CD4-positive, CD25-positive, alpha-beta regulatory T cell (primary cell): Measurements from ENCODE around the gene ZNF134. TPM values are rescaled to one million over a fixed set of nuclear protein-coding genes. Genes with fewer than 3 reads are reported as not detected.

ENCODE experiments used
- ATAC-seq, 2 donors: fragments of 150-1000 bp; cut with Tn5 transposase; one replicate each; pipeline ENCODE4 v1.10.0; 2021; ENCODE audit warnings: low read depth in 2 of 2, moderate number of reproducible peaks in 2 of 2, moderate library complexity in 1 of 2
- DNase-seq, 3 donors: peaks; one replicate each; pipeline versions ENCODE4 v3.0.0 to v3.0.0-alpha.2; 2012 to 2022; ENCODE audit warnings: mixed read lengths in 1 of 3
- H3K27ac ChIP-seq: one replicate; pipeline ENCODE4 v1.7.0; 2013; ENCODE audit warnings: mild to moderate bottlenecking, low read length; ENCODE audit not compliant: insufficient read depth, poor library complexity, severe bottlenecking
- H3K27me3 ChIP-seq: one replicate; pipeline ENCODE4 v1.7.0; 2013; ENCODE audit warnings: low read length; ENCODE audit not compliant: control insufficient read depth, insufficient read depth
- H3K36me3 ChIP-seq: one replicate; pipeline ENCODE4 v1.7.0; 2013; ENCODE audit warnings: mild to moderate bottlenecking, low read length, moderate library complexity; ENCODE audit not compliant: control insufficient read depth, insufficient read depth
- H3K4me1 ChIP-seq: 2 replicates; pipeline ENCODE4 v1.7.0; 2013; ENCODE audit warnings: mild to moderate bottlenecking, low read length; ENCODE audit not compliant: insufficient read depth, control insufficient read depth, poor library complexity, severe bottlenecking
- H3K4me3 ChIP-seq: one replicate; pipeline ENCODE4 v1.7.0; 2013; ENCODE audit warnings: low read depth, mild to moderate bottlenecking, low read length, moderate library complexity
- H3K9me3 ChIP-seq, 2 experiments: 1 replicate in 1 of 2; 2 replicates in 1 of 2; pipeline ENCODE4 v1.7.0; 2013; ENCODE audit warnings: low read length in 2 of 2, mild to moderate bottlenecking in 1 of 2, moderate library complexity in 1 of 2; ENCODE audit not compliant: control insufficient read depth in 2 of 2
- H3K27ac Mint-ChIP-seq, 3 donors: one replicate each; pipeline ENCODE4 v1.8.0; 2020 to 2022; ENCODE audit warnings: mild to moderate bottlenecking in 3 of 3, mixed read lengths in 3 of 3, moderate library complexity in 2 of 3
- H3K27me3 Mint-ChIP-seq: one replicate; pipeline ENCODE4 v1.8.0; 2022; ENCODE audit warnings: mild to moderate bottlenecking, mixed read lengths
- H3K36me3 Mint-ChIP-seq: one replicate; pipeline ENCODE4 v1.8.0; 2020; ENCODE audit warnings: mixed read lengths
- H3K4me1 Mint-ChIP-seq, 4 donors: one replicate each; pipeline ENCODE4 v1.8.0; 2020 to 2022; ENCODE audit warnings: mixed read lengths in 4 of 4, mild to moderate bottlenecking in 1 of 4
- H3K4me3 Mint-ChIP-seq, 4 donors: one replicate each; pipeline ENCODE4 v1.8.0; 2020 to 2022; ENCODE audit warnings: mild to moderate bottlenecking in 4 of 4, mixed read lengths in 4 of 4, moderate library complexity in 3 of 4
- H3K9me3 Mint-ChIP-seq, 7 donors: one replicate each; pipeline ENCODE4 v1.8.0; 2020 to 2022; ENCODE audit warnings: mixed read lengths in 7 of 7, mild to moderate bottlenecking in 3 of 7, moderate library complexity in 2 of 7
- polyA plus RNA-seq, 4 donors: library from polyadenylated mRNA; unstranded; fragments of 300-500 nt; fragmentation: Illumina TruSeq; gene quantifications; one replicate each; pipeline ENCODE4 v1.2.3, GENCODE V29; 2021
- total RNA-seq: library from RNA; stranded (reverse); gene quantifications from one replicate; pipeline ENCODE4 v1.2.3, GENCODE V29; 2022

ZNF134 gene
- total and polyA plus RNA-seq, 5 donors from 2014 or later: 9.8 to 17.4 (median 12.9) TPM

- peaks cover 64 to 76% of the 10 kb centered on the region in 2 experiments for H3K9me3 ChIP-seq
- Mint-ChIP-seq H3K27me3 (no peaks in the 10 kb centered on the region), H3K9me3 (peaks cover 0 to 69% (median 49%) of the 10 kb centered on the region in 7 donors), H3K27ac (peak overlapping the region; percentile 83 to 89 (median 88)), H3K4me1 (peaks cover 5 to 39% (median 6%) of the 10 kb centered on the region in 4 donors), H3K36me3 (peaks cover 57% of the 10 kb centered on the region), H3K4me3 (peak overlapping the region; percentile 77 to 95 (median 91))
- peaks cover 50% of the 10 kb centered on the region for H3K36me3 ChIP-seq
- no peak overlapping the region for H3K27ac ChIP-seq
- H3K4me3 ChIP-seq: peak overlapping the region; percentile 82
- no peak for DNase-seq
- no peaks in the 10 kb centered on the region for H3K27me3 ChIP-seq
- no peak for ATAC-seq
- H3K4me1 ChIP-seq: peaks cover 14% of the 10 kb centered on the region
These were observed 1.3 kb downstream of the ZNF134 start for GRCh38 chr19:57615346-57615745.

GRCh38 chr19:57620673-57621348 lies 6.8 kb downstream of the ZNF134 start:
- Mint-ChIP-seq H3K36me3 (peaks cover 69% of the 10 kb centered on the region), H3K4me1 (peaks cover 0 to 18% (median under 1%) of the 10 kb centered on the region in 4 donors), H3K4me3 (peak overlapping the region in 1 of 4 donors; percentile 25), H3K27ac (no peak overlapping the region), H3K9me3 (peaks cover 0 to 92% (median 51%) of the 10 kb centered on the region in 7 donors), H3K27me3 (no peaks in the 10 kb centered on the region)
- Histone ChIP-seq H3K4me3 (peak overlapping the region; percentile 21), H3K9me3 (peaks cover 90 to 100% of the 10 kb centered on the region in 2 experiments), H3K27ac (no peak overlapping the region), H3K36me3 (peaks cover 68% of the 10 kb centered on the region), H3K27me3 (no peaks in the 10 kb centered on the region), H3K4me1 (no peaks in the 10 kb centered on the region)
- DNase-seq: no peak
- ATAC-seq: no peak

DNA sequence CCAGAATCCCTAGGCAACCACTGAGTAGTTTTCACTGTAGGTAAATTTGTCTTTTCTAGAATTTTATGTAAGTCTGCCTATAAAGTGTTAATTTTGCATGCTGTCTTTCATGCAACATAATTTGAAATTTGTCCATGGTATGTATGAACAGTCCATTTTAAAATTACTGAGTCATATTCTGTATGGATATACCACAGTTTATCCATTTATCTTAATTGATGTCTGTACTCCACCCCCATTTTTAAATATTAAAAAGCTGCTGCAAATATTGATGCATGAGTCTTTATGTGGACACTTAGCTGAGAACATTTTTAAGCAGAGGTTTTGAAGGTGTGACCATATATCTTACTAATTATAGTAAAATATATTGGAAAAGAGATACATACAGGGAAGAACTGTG lies 9.0 kb downstream of the ZNF134 start:
- H3K9me3 ChIP-seq: peaks cover 80 to 98% of the 10 kb centered on the region in 2 experiments
- Mint-ChIP-seq H3K36me3 (peaks cover 48% of the 10 kb centered on the region), H3K4me3 (no peak overlapping the region), H3K9me3 (peaks cover 0 to 86% (median 43%) of the 10 kb centered on the region in 7 donors), H3K27ac (no peak overlapping the region), H3K27me3 (no peaks in the 10 kb centered on the region), H3K4me1 (peaks cover 0 to 4% (median 0%) of the 10 kb centered on the region in 4 donors)
- no peak overlapping the region for H3K27ac ChIP-seq
- DNase-seq (no peak), ATAC-seq (no peak)
- H3K27me3 ChIP-seq: no peaks in the 10 kb centered on the region
- H3K4me1 ChIP-seq: no peaks in the 10 kb centered on the region
- peak overlapping the region; percentile 0 for H3K4me3 ChIP-seq
- peaks cover 45% of the 10 kb centered on the region for H3K36me3 ChIP-seq

DNA sequence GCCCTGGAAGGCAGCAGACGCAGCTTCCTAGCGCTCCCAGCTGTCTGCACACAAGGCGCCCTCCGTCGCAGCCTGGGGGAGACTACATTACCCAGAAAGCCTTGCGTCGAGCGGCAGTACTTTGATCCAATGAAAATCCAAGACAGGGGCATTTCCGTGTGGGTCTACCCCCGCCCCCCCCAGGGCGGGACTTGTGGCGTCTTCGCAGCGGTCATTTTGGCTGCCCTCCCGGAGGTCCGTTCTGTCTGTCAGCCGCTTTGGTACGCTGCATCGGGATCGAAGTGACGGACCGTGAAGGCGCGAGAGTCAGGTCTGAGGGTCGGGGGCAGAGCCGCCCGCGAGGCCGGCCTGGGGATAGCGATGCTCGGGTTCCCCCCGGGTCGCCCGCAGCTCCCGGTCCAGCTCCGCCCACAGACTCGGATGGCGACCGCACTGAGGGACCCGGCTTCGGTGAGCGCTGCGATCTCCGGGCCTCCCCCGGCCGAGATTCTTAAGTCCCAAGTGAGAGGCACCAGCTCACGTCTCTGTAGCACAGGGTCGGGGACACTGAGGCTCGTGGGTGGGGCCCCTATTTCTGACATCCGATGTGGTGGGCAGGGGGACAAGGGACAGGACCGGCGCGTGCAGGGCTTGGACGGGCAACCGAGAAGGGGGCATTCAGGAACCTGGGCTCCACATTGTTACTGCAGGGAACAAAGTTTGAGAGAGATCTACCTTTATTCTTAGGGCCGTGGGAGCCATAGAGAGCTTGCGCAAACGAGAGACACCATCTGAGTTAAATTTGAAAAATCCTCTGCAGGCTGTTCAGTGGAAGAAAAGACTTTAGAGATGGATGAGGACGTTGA lies 19.2 kb downstream of the ZNF134 start, which contains the start of gene ZNF211:
ZNF211 (plus strand) TSS at position 182 of the 845 bp plus-strand sequence; CDS start at position 361, 179 bp downstream.
- Histone ChIP-seq H3K4me1 (peaks cover 15% of the 10 kb centered on the region), H3K36me3 (peaks cover 41% of the 10 kb centered on the region), H3K4me3 (peak within 1 kb of the TSS; percentile 79), H3K27ac (peak within 1 kb of the TSS; percentile 78), H3K9me3 (peaks cover 43 to 45% of the 10 kb centered on the region in 2 experiments), H3K27me3 (no peaks in the 10 kb centered on the region)
- H3K36me3 Mint-ChIP-seq: peaks cover 44% of the 10 kb centered on the region
- ATAC-seq (peak; percentile 100), DNase-seq (peak; percentile 80 to 95 (median 87))
- H3K4me1 Mint-ChIP-seq: peaks cover 17 to 28% (median 21%) of the 10 kb centered on the region in 4 donors
- peak within 1 kb of the TSS; percentile 95 to 98 (median 98) for H3K4me3 Mint-ChIP-seq
- no peaks in the 10 kb centered on the region for H3K27me3 Mint-ChIP-seq
- peaks cover 0 to 43% (median 19%) of the 10 kb centered on the region in 7 donors for H3K9me3 Mint-ChIP-seq
- H3K27ac Mint-ChIP-seq: peak within 1 kb of the TSS; percentile 91 to 94 (median 91)

DNA sequence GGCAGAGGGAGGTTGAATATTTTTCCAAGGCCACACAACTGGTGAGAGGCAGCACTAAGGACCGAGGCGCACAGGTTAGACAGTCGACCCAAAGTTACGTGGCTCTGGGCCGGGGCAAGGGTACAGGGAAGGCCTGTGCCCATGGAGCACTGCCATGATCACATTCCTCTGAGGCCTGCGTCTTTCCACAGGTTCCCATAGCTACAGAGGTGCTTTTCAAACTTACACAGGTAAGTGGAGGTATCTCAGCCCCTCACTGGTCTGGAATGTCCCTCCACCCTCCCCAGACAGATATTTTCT lies 19.7 kb downstream of the ZNF134 start:
- peaks cover 43 to 46% of the 10 kb centered on the region in 2 experiments for H3K9me3 ChIP-seq
- H3K27ac ChIP-seq: no peak overlapping the region
- H3K4me1 Mint-ChIP-seq: peaks cover 17 to 28% (median 24%) of the 10 kb centered on the region in 4 donors
- H3K9me3 Mint-ChIP-seq: peaks cover 0 to 49% (median 23%) of the 10 kb centered on the region in 7 donors
- ATAC-seq: no peak
- H3K36me3 Mint-ChIP-seq: peaks cover 50% of the 10 kb centered on the region
- H3K27me3 Mint-ChIP-seq: no peaks in the 10 kb centered on the region
- peak overlapping the region; percentile 95 to 98 (median 98) for H3K4me3 Mint-ChIP-seq
- H3K4me1 ChIP-seq: peaks cover 15% of the 10 kb centered on the region
- no peak for DNase-seq
- H3K27me3 ChIP-seq: no peaks in the 10 kb centered on the region
- H3K36me3 ChIP-seq: peaks cover 47% of the 10 kb centered on the region
- peak overlapping the region; percentile 79 for H3K4me3 ChIP-seq
- peak overlapping the region in 2 of 3 donors; percentile 91 to 94 for H3K27ac Mint-ChIP-seq

DNA sequence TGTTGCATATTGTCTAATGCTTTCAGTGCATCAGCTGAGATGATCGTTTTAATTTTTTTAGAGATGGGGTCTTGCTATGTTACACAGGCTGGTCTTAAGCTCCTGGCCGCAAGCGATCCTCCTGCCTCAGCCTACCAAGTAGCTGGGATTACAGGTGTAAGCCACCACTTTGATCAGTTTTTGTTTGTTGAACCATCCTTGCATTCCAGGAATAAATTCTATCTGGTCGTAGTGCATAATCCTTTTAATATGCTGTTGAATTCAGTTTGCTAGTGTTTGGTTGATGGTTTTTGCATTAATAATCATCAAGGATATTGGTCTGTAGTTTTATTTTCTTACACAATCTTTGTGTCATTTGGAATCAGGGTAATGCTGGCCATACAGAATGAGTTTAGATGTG lies 23.3 kb downstream of the ZNF134 start:
- Histone ChIP-seq H3K9me3 (peaks cover 75% of the 10 kb centered on the region in 2 experiments), H3K4me1 (peaks cover 15% of the 10 kb centered on the region), H3K36me3 (peaks cover 82% of the 10 kb centered on the region), H3K4me3 (no peak overlapping the region), H3K27ac (no peak overlapping the region), H3K27me3 (no peaks in the 10 kb centered on the region)
- Mint-ChIP-seq H3K36me3 (peaks cover 83% of the 10 kb centered on the region), H3K27me3 (no peaks in the 10 kb centered on the region), H3K9me3 (peaks cover 6 to 71% (median 47%) of the 10 kb centered on the region in 7 donors), H3K4me1 (peaks cover 17 to 27% (median 23%) of the 10 kb centered on the region in 4 donors), H3K27ac (no peak overlapping the region), H3K4me3 (peak overlapping the region in 1 of 4 donors; percentile 65)
- ATAC-seq (no peak), DNase-seq (no peak)

DNA sequence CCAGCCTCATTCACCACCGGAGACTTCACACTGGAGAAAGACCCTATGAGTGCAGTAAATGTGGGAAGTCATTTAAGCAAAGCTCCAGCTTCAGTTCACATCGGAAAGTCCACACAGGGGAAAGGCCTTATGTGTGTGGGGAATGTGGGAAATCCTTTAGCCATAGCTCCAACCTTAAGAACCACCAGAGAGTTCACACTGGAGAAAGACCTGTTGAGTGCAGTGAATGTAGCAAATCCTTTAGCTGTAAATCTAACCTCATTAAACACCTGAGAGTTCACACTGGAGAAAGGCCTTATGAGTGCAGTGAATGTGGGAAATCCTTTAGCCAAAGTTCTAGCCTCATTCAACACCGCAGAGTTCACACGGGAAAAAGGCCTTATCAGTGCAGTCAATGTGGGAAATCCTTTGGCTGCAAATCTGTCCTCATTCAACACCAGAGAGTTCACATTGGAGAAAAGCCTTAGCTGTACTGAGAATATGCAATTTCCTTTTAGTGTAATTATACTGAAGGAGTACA lies 27.7 kb downstream of the ZNF134 start:
- Mint-ChIP-seq H3K4me1 (peaks cover 0 to 8% (median 0%) of the 10 kb centered on the region in 4 donors), H3K9me3 (peaks cover 11 to 83% (median 46%) of the 10 kb centered on the region in 7 donors), H3K27me3 (no peaks in the 10 kb centered on the region), H3K4me3 (no peak overlapping the region), H3K27ac (no peak overlapping the region), H3K36me3 (peaks cover 57% of the 10 kb centered on the region)
- ATAC-seq (no peak), DNase-seq (no peak)
- no peak overlapping the region for H3K27ac ChIP-seq
- peaks cover 57% of the 10 kb centered on the region for H3K36me3 ChIP-seq
- H3K4me1 ChIP-seq: no peaks in the 10 kb centered on the region
- H3K4me3 ChIP-seq: peak overlapping the region; percentile 7
- no peaks in the 10 kb centered on the region for H3K27me3 ChIP-seq
- peaks cover 81 to 88% of the 10 kb centered on the region in 2 experiments for H3K9me3 ChIP-seq
